K562 (cell line): ENCODE data around the gene CTAGE9. TPM values are rescaled to one million over a fixed set of nuclear protein-coding genes. Genes with fewer than 3 reads are reported as not detected.

ENCODE experiments used
- ATAC-seq: fragments of 200-7000 bp; cut with Tn5 transposase; 3 replicates; pipeline ENCODE4 v1.9.1; 2020; ENCODE audit warnings: moderate library complexity
- BruUV-seq: library from RNA; stranded (reverse); fragments of 400-500 nt; replicated peaks from 2 replicates; lab custom pipeline; 2021; lab: Mats Ljungman, UMichigan
- CTCF ChIA-PET: fragments of 300-600 bp; formaldehyde crosslinking; extraction: SDS; loops from one replicate; lab custom pipeline; 2021; ENCODE audit warnings: low intra/inter-chr PET ratio; lab: Yijun Ruan, JAX
- POLR2A ChIA-PET: fragments of 300-600, 350-650 bp; sonication (Branson Sonifier 250); formaldehyde crosslinking; extraction: SDS; loops from one replicate; lab custom pipeline; 2021; ENCODE audit warnings: antibody characterized with exemption, inconsistent platforms; lab: Yijun Ruan, JAX
- DNase-seq, 4 experiments: peaks; one replicate each; pipeline versions ENCODE4 v3.0.0 to v3.0.0-alpha.2; 2011 to 2018; ENCODE audit warnings: low spot score in 3 of 4, mixed read lengths in 3 of 4; ENCODE audit errors: extremely low read depth in 1 of 4
- FAIRE-seq: peaks from 2 replicates; lab custom pipeline; 2011; peaks lifted over from hg19 to GRCh38; lab: Jason Lieb, UNC
- H2AFZ ChIP-seq: 2 replicates; pipeline ENCODE4 v1.6.0; 2011; ENCODE audit warnings: low read depth, low read length, control low read depth, inconsistent platforms
- H3K27ac ChIP-seq: fragments of 200-600 bp; 3 replicates; pipeline ENCODE4 v1.8.0; 2011; ENCODE audit warnings: low read depth, mild to moderate bottlenecking, control low read depth, inconsistent platforms, low read length, moderate library complexity, mixed read lengths; ENCODE audit errors: extremely low read depth
- H3K27me3 ChIP-seq, 2 experiments: fragments of 300-600 bp in 1 of 2; 2 replicates in 1 of 2; 3 replicates in 1 of 2; pipeline versions ENCODE4 v1.6.0 to v1.8.0; 2011; ENCODE audit warnings: inconsistent platforms in 2 of 2, low read length in 2 of 2, mild to moderate bottlenecking in 1 of 2, mixed read lengths in 1 of 2, moderate library complexity in 1 of 2; ENCODE audit not compliant: control insufficient read depth in 2 of 2, insufficient read depth in 2 of 2
- H3K36me3 ChIP-seq: fragments of 300-600 bp; 3 replicates; pipeline ENCODE4 v1.8.0; 2011; ENCODE audit warnings: mild to moderate bottlenecking, low read length, inconsistent platforms; ENCODE audit not compliant: control insufficient read depth, insufficient read depth
- H3K4me1 ChIP-seq, 2 experiments: fragments of 200-600 bp in 1 of 2; replicated peaks in 1 of 2; 2 replicates in 1 of 2; 3 replicates in 1 of 2; pipeline versions ENCODE4 v1.5.1 to v1.8.0; 2011; ENCODE audit warnings: inconsistent platforms in 2 of 2, low read length in 2 of 2, mild to moderate bottlenecking in 1 of 2, mixed read lengths in 1 of 2, moderate library complexity in 1 of 2; ENCODE audit not compliant: control insufficient read depth in 2 of 2, insufficient read depth in 2 of 2
- H3K4me2 ChIP-seq: 2 replicates; pipeline ENCODE4 v1.6.1; 2011; ENCODE audit warnings: low read length, control low read depth, inconsistent platforms, mixed read lengths; ENCODE audit not compliant: insufficient read depth
- H3K4me3 ChIP-seq: fragments of 200-600 bp; sonication (generic), shearing (Covaris generic); 2 replicates; pipeline ENCODE4 v1.5.1; 2016; ENCODE audit warnings: control low read depth, inconsistent platforms
- H3K79me2 ChIP-seq: fragments of 200-600 bp; 3 replicates; pipeline ENCODE4 v1.8.0; 2011; ENCODE audit warnings: low read length, inconsistent platforms; ENCODE audit not compliant: control insufficient read depth, insufficient read depth
- H3K9ac ChIP-seq, 2 experiments: 2 replicates each; pipeline versions ENCODE4 v1.6.0 to v1.6.1; 2011; ENCODE audit warnings: low read depth in 2 of 2, low read length in 2 of 2, control low read depth in 1 of 2, inconsistent platforms in 1 of 2, mild to moderate bottlenecking in 1 of 2, mixed read lengths in 1 of 2; ENCODE audit not compliant: insufficient read depth in 1 of 2
- H3K9me1 ChIP-seq: one replicate; pipeline ENCODE4 v1.6.0; 2011; ENCODE audit warnings: inconsistent platforms, mild to moderate bottlenecking, low read length, moderate library complexity; ENCODE audit not compliant: control insufficient read depth, insufficient read depth
- H3K9me3 ChIP-seq: replicated peaks from 2 replicates; pipeline ENCODE4 v1.5.1; 2011; ENCODE audit warnings: low read depth, low read length, inconsistent platforms; ENCODE audit not compliant: control insufficient read depth, insufficient read depth
- H4K20me1 ChIP-seq: replicated peaks from 2 replicates; pipeline ENCODE4 v1.6.1; 2011; ENCODE audit warnings: low read length, inconsistent platforms, mixed read lengths; ENCODE audit not compliant: control insufficient read depth, insufficient read depth
- CBFA2T3 ChIP-seq: fragments of 450-650 bp; IDR thresholded peaks from 2 replicates; pipeline ENCODE4 v1.6.1; 2017
- CEBPG ChIP-seq, 3 experiments: fragments of 200-800 bp in 1 of 3; sonication (Bioruptor generic) in 1 of 3; sonication (generic) in 1 of 3; formaldehyde crosslinking in 1 of 3; IDR thresholded peaks in 2 of 3; conservative IDR thresholded peaks in 1 of 3; 2 replicates each; pipeline versions ENCODE4 v1.6.1 to v1.8.0; 2016 to 2022; ENCODE audit warnings: missing compliant biosample characterization in 2 of 3, missing genetic modification characterization in 2 of 3, mild to moderate bottlenecking in 1 of 3, missing genetic modification reagents in 1 of 3
- CTCF ChIP-seq, 3 experiments: IDR thresholded peaks in 2 of 3; conservative IDR thresholded peaks in 1 of 3; 2 replicates each; pipeline ENCODE4 v1.5.1; 2011 to 2012; ENCODE audit warnings: low read length in 3 of 3, mild to moderate bottlenecking in 3 of 3, control low read depth in 2 of 3, improper control_type of control experiment in 1 of 3, inconsistent platforms in 1 of 3, low read depth in 1 of 3, mixed read lengths in 1 of 3, moderate library complexity in 1 of 3; ENCODE audit not compliant: insufficient read depth in 2 of 3
- WGBS: fragments of 100-300 bp; shearing (Covaris generic); methylation state at CpG from one replicate; pipeline ENCODE4 v1.1.6; 2016; ENCODE audit warnings: low coverage, mixed read lengths; ENCODE audit not compliant: insufficient coverage; ENCODE audit errors: missing lambda C conversion rate; 5-methylcytosine and 5-hydroxymethylcytosine counted together
- in situ Hi-C: fragments of 300-500 bp; cut with MboI; formaldehyde crosslinking; loops from 4 replicates; pipeline ENCODE4 v1.15.0; 2018; ENCODE audit warnings: inconsistent platforms, mixed read lengths
- intact Hi-C: fragments of 100-400 bp; cut with micrococcal nuclease; formaldehyde crosslinking; loops from 2 replicates; pipeline ENCODE4 v1.14.2; 2022
- polyA plus RNA-seq, 8 experiments: library from polyadenylated mRNA; depleted of rRNA in 4 of 8; stranded (reverse) in 5 of 8; unstranded in 3 of 8; fragments of >200 nt; fragmentation: Nextera tagmentation in 2 of 8; fragmentation: Illumina TruSeq in 1 of 8; extraction: Ambion mirVana in 2 of 8; extraction: Trizol in 1 of 8; gene quantifications; 2 replicates each; pipeline versions ENCODE4 v1.2.1 to v1.2.3, GENCODE V29; 2011 to 2014; ENCODE audit warnings: inconsistent platforms in 1 of 8, missing spikeins in 1 of 8
- total RNA-seq, 7 experiments: library from RNA; depleted of rRNA in 6 of 7; stranded (reverse); fragments of >200 nt in 6 of 7; fragmentation: Illumina TruSeq in 2 of 7; extraction: Trizol in 2 of 7; gene quantifications; 2 replicates each; pipeline versions ENCODE4 v1.2.1 to v1.2.3, GENCODE V29; 2011 to 2021; ENCODE audit warnings: low replicate concordance in 1 of 7
- TF ChIP-seq, protein P1 (sequence below): fragments of 250-450 bp; sonication (Bioruptor Pico); IDR thresholded peaks from 2 replicates; pipeline ENCODE4 v1.5.0; 2022; ENCODE audit warnings: mild to moderate bottlenecking

The CTAGE9 gene
- total and polyA plus RNA-seq, 9 of the 15 experiments (the other 6 are each of a cell fraction or from before 2014, with no cell fraction given) = not detected

DNA sequence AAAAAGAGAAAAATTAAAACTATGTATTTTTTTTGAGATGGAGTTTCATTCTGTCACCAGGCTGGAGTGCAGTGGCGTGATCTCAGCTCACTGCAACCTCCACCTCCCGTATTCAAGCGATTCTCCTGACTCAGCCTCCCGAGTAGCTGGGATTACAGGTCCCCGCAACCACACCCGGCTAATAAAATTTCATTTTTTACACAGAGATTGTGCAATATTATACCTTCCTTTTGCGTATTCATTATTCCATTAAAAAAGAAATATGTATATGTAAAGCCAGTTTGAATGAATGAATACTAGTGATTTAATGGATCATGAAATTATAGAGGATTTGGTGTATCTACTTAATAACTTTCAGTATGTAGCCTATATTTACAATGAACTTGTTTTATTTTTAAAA is 38.2 kb upstream of the CTAGE9 start:
- Histone ChIP-seq H4K20me1 (no peaks in the 10 kb centered on the region), H3K79me2 (no peaks in the 10 kb centered on the region), H3K9ac (no peak overlapping the region), H3K4me3 (no peak overlapping the region), H3K9me3 (no peaks in the 10 kb centered on the region), H3K4me1 (no peaks in the 10 kb centered on the region), H3K27me3 (no peaks in the 10 kb centered on the region), H3K4me2 (no peak overlapping the region), H3K9me1 (no peaks in the 10 kb centered on the region), H2AFZ (no peak overlapping the region), H3K36me3 (no peaks in the 10 kb centered on the region), H3K27ac (no peak overlapping the region)
- CTCF ChIA-PET = no interaction called here
- intact Hi-C loops (no loop called here), in situ Hi-C loops (no loop called here)
- no peak for ATAC-seq
- WGBS = 45% methylated on average over 7 of the region's 7 CpGs
- no peak for FAIRE-seq
- BruUV-seq = no TSS peak
- POLR2A ChIA-PET = no interaction called here
- TF ChIP-seq CTCF (IDR thresholded peaks at IDR 0.05 in 2 of 3, conservative IDR thresholded peaks at IDR 0.05 in 1 of 3; ENCODE audit: insufficient read depth in 2 of 3, low read depth in 1 of 3, low read length in 3 of 3) (no peak), CEBPG (CRISPR knock-in tag; IDR thresholded peaks at IDR 0.05) (no peak), CEBPG (tag; conservative IDR thresholded peaks at IDR 0.05 in 1 of 2, IDR thresholded peaks at IDR 0.05 in 1 of 2) (peak in 1 of 2 experiments; percentile 64; a peak in 2 of 4 replicates), CBFA2T3 (no peak)
- TF ChIP-seq, protein P1, sequence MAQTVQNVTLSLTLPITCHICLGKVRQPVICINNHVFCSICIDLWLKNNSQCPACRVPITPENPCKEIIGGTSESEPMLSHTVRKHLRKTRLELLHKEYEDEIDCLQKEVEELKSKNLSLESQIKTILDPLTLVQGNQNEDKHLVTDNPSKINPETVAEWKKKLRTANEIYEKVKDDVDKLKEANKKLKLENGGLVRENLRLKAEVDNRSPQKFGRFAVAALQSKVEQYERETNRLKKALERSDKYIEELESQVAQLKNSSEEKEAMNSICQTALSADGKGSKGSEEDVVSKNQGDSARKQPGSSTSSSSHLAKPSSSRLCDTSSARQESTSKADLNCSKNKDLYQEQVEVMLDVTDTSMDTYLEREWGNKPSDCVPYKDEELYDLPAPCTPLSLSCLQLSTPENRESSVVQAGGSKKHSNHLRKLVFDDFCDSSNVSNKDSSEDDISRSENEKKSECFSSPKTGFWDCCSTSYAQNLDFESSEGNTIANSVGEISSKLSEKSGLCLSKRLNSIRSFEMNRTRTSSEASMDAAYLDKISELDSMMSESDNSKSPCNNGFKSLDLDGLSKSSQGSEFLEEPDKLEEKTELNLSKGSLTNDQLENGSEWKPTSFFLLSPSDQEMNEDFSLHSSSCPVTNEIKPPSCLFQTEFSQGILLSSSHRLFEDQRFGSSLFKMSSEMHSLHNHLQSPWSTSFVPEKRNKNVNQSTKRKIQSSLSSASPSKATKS (CRISPR knock-in tag) = no peak
- DNase-seq = no peak
